SU-DHL-6 (cell line): ENCODE results near the gene TPI1.

Source experiments
- H2AFZ ChIP-seq: fragments of 200-600 bp; sonication (generic); 2 replicates; pipeline ENCODE4 v1.6.1; 2014; ENCODE audit warnings: low read depth, mild to moderate bottlenecking, moderate library complexity, mixed read lengths, antibody characterized with exemption, low read length; ENCODE audit not compliant: severe bottlenecking
- H3F3A ChIP-seq: fragments of 200-600 bp; shearing (Covaris generic); 2 replicates; pipeline ENCODE4 v1.6.0; 2016; ENCODE audit warnings: antibody characterized with exemption, mild to moderate bottlenecking; ENCODE audit not compliant: insufficient read depth
- H3K27ac ChIP-seq: fragments of 200-600 bp; sonication (generic); 2 replicates; pipeline ENCODE4 v1.5.1; 2016; ENCODE audit warnings: low read depth, mild to moderate bottlenecking, low read length, moderate library complexity, mixed read lengths
- H3K27me3 ChIP-seq: fragments of 200-600 bp; sonication (generic), shearing (Covaris generic); 2 replicates; pipeline ENCODE4 v1.6.0; 2014; ENCODE audit warnings: mild to moderate bottlenecking, low read length
- H3K36me3 ChIP-seq: fragments of 200-600 bp; sonication (generic); 2 replicates; pipeline ENCODE4 v1.6.1; 2014; ENCODE audit warnings: mild to moderate bottlenecking, low read length, mixed read lengths
- H3K4me2 ChIP-seq: fragments of 300-600, 200-600 bp; shearing (Covaris generic), sonication (generic); 2 replicates; pipeline ENCODE4 v1.6.0; 2014; ENCODE audit warnings: low read length, low read depth, mild to moderate bottlenecking; ENCODE audit not compliant: poor library complexity, severe bottlenecking
- H3K4me3 ChIP-seq: fragments of 200-600 bp; sonication (generic); 2 replicates; pipeline ENCODE4 v1.5.1; 2014; ENCODE audit warnings: antibody characterized with exemption, low read length, mild to moderate bottlenecking, mixed read lengths; ENCODE audit not compliant: insufficient read depth, poor library complexity, severe bottlenecking
- H3K79me2 ChIP-seq: fragments of 200-600 bp; sonication (generic); 2 replicates; pipeline ENCODE4 v1.6.1; 2014; ENCODE audit warnings: mild to moderate bottlenecking, low read length, moderate library complexity; ENCODE audit not compliant: insufficient read depth
- H3K9ac ChIP-seq: fragments of 200-600 bp; sonication (generic); 2 replicates; pipeline ENCODE4 v1.7.0; 2014; ENCODE audit warnings: mild to moderate bottlenecking, low read length
- H3K9me2 ChIP-seq: fragments of 200-600 bp; sonication (generic); replicated peaks from 2 replicates; pipeline ENCODE4 v1.6.1; 2014; ENCODE audit warnings: low read length; ENCODE audit not compliant: insufficient read depth
- H3K9me3 ChIP-seq: fragments of 200-600 bp; sonication (generic); 2 replicates; pipeline ENCODE4 v1.6.1; 2014; ENCODE audit warnings: low read length, mixed read lengths; ENCODE audit not compliant: insufficient read depth
- H4K20me1 ChIP-seq: fragments of 200-600 bp; sonication (generic); 2 replicates; pipeline ENCODE4 v1.6.1; 2014; ENCODE audit warnings: low read depth, mild to moderate bottlenecking, antibody characterized with exemption, low read length, moderate library complexity, mixed read lengths
- CTCF ChIP-seq: fragments of 200-600 bp; sonication (generic); IDR thresholded peaks from one replicate; pipeline ENCODE4 v1.5.1; 2017; ENCODE audit warnings: antibody characterized with exemption, mild to moderate bottlenecking, low read length, moderate library complexity; ENCODE audit not compliant: insufficient read depth, poor library complexity, severe bottlenecking
- EZH2phosphoT487 ChIP-seq: fragments of 200-600 bp; sonication (generic), shearing (Covaris generic); conservative IDR thresholded peaks from 2 replicates; pipeline ENCODE4 v1.6.1; 2018; ENCODE audit warnings: mild to moderate bottlenecking, antibody characterized with exemption, low read length, moderate library complexity, mixed read lengths

Gene TPI1

GRCh38 chr12:6832125-6832524, 35.2 kb upstream of the TPI1 start:
- TF ChIP-seq EZH2phosphoT487 (no peak), CTCF (no peak)
- no peaks in the 10 kb centered on the region for H3K27me3 ChIP-seq
- H3K36me3 ChIP-seq = no peaks in the 10 kb centered on the region
- no peaks in the 10 kb centered on the region for H3K9me2 ChIP-seq
- no peak overlapping the region for H3K4me2 ChIP-seq
- no peak overlapping the region for H3K4me3 ChIP-seq
- no peak overlapping the region for H3K27ac ChIP-seq
- H3F3A ChIP-seq = no peaks in the 10 kb centered on the region
- no peaks in the 10 kb centered on the region; the same call in 1 of the 2 replicates for H4K20me1 ChIP-seq
- no peaks in the 10 kb centered on the region for H3K79me2 ChIP-seq
- H3K9ac ChIP-seq = no peak overlapping the region
- H3K9me3 ChIP-seq = no peaks in the 10 kb centered on the region
- no peak overlapping the region for H2AFZ ChIP-seq

GRCh38 chr12:6833189-6833890, 34.0 kb upstream of the TPI1 start:
- Histone ChIP-seq H4K20me1 (no peaks in the 10 kb centered on the region), H3K36me3 (no peaks in the 10 kb centered on the region), H3K27me3 (no peaks in the 10 kb centered on the region), H3K4me2 (no peak overlapping the region), H2AFZ (no peak overlapping the region), H3K9ac (no peak overlapping the region), H3K9me3 (no peaks in the 10 kb centered on the region), H3F3A (no peaks in the 10 kb centered on the region), H3K27ac (no peak overlapping the region), H3K79me2 (no peaks in the 10 kb centered on the region), H3K9me2 (no peaks in the 10 kb centered on the region), H3K4me3 (no peak overlapping the region)
- TF ChIP-seq EZH2phosphoT487 = no peak
- no peak for TF ChIP-seq CTCF

DNA sequence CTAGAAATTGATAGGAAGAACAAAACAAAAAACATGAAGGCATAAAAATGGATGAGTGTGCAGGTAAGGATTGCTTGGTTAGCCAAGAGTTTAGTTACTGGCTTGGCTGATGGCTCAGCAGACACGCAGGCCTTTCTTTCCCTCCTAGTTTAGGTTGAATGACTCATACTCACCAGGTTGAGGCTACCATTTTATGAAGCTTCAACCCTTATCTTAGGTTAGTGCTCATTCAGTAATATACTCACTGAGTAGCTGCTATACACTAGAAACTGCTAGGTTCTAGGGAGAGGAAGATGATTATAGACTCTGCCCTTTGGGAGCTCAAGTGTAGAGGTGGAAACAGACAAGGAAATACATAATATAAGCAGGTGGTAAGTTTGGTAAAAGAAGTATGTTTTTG, 33.1 kb upstream of the TPI1 start:
- Histone ChIP-seq H3K9me2 (no peaks in the 10 kb centered on the region), H3K4me2 (no peak overlapping the region), H3K36me3 (no peaks in the 10 kb centered on the region), H3K9ac (no peak overlapping the region), H4K20me1 (no peaks in the 10 kb centered on the region), H3K9me3 (no peaks in the 10 kb centered on the region), H3F3A (no peaks in the 10 kb centered on the region), H3K4me3 (no peak overlapping the region), H2AFZ (no peak overlapping the region), H3K27me3 (no peaks in the 10 kb centered on the region), H3K27ac (no peak overlapping the region), H3K79me2 (no peaks in the 10 kb centered on the region)
- TF ChIP-seq CTCF (no peak), EZH2phosphoT487 (no peak)

DNA sequence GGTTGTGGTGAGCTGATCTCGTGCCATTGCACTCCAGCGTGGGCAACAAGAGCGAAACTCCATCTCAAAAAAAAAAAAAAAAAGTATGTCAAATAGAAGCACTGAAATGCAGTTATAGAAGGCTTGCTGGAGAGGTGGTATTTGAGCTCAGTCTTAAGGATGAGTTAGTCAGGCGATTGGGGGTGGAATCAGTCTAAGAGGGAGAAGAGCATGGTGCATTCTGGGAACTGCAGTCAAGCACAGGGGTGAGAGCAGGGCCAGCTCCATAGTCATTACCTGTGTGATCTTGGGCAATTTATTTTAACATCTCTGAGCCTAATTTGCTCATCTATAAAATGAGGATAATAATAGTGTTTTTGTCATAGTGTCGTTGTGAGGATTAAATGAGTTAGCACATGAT, 32.5 kb upstream of the TPI1 start:
- Histone ChIP-seq H3K27me3 (no peaks in the 10 kb centered on the region), H2AFZ (no peak overlapping the region), H3K4me2 (no peak overlapping the region), H3K9me3 (no peaks in the 10 kb centered on the region), H3K9me2 (no peaks in the 10 kb centered on the region), H3K27ac (no peak overlapping the region), H4K20me1 (no peaks in the 10 kb centered on the region), H3K79me2 (no peaks in the 10 kb centered on the region), H3K4me3 (no peak overlapping the region), H3K36me3 (no peaks in the 10 kb centered on the region), H3F3A (no peaks in the 10 kb centered on the region), H3K9ac (no peak overlapping the region)
- TF ChIP-seq CTCF (no peak), EZH2phosphoT487 (no peak)
